GM23338 (cell line): ENCODE measurements around the gene BCL2L2. TPM values are rescaled to one million over a fixed set of nuclear protein-coding genes. Genes with fewer than 3 reads are reported as not detected.
"Not testable (repeated sequence)": the region's sequence is repeated elsewhere in the genome, so short reads cannot be mapped to it uniquely, and the experiment has no call there.

Experiments
- ATAC-seq: fragments of 200-7000 bp; cut with Tn5 transposase; 3 replicates; pipeline ENCODE4 v1.9.1; 2020
- DNase-seq: peaks from one replicate; pipeline ENCODE4 v3.0.0-alpha.2; 2015; ENCODE audit warnings: low spot score
- H2AFZ ChIP-seq: fragments of 200-600 bp; sonication (generic); 2 replicates; pipeline ENCODE4 v1.8.0; 2016; ENCODE audit warnings: antibody characterized with exemption, mild to moderate bottlenecking, moderate library complexity
- H3F3A ChIP-seq: fragments of 200-600 bp; sonication (generic); replicated peaks from 2 replicates; pipeline ENCODE4 v1.8.0; 2017; ENCODE audit warnings: antibody characterized with exemption, mixed run types, low read depth
- H3K27ac ChIP-seq: fragments of 200-600 bp; sonication (generic); 2 replicates; pipeline ENCODE4 v1.6.1; 2016; ENCODE audit warnings: low read depth
- H3K27me3 ChIP-seq: fragments of 200-600 bp; sonication (generic); 2 replicates; pipeline ENCODE4 v1.8.0; 2016; ENCODE audit warnings: mild to moderate bottlenecking, mixed run types, moderate library complexity; ENCODE audit not compliant: insufficient read depth
- H3K36me3 ChIP-seq: fragments of 200-600 bp; sonication (generic); 2 replicates; pipeline ENCODE4 v1.8.0; 2016; ENCODE audit warnings: mild to moderate bottlenecking; ENCODE audit not compliant: insufficient read depth
- H3K4me1 ChIP-seq: fragments of 200-600 bp; sonication (generic); 2 replicates; pipeline ENCODE4 v1.8.0; 2016; ENCODE audit warnings: mild to moderate bottlenecking, moderate library complexity; ENCODE audit not compliant: insufficient read depth
- H3K4me2 ChIP-seq: fragments of 200-600 bp; sonication (generic); 2 replicates; pipeline ENCODE4 v1.7.1; 2017; ENCODE audit warnings: mixed run types
- H3K4me3 ChIP-seq: fragments of 200-600 bp; sonication (generic); 2 replicates; pipeline ENCODE4 v1.6.1; 2016; ENCODE audit warnings: mixed run types
- H3K79me2 ChIP-seq: fragments of 200-600 bp; sonication (generic); replicated peaks from 2 replicates; pipeline ENCODE4 v1.8.0; 2017; ENCODE audit warnings: mild to moderate bottlenecking; ENCODE audit not compliant: insufficient read depth
- H3K9me2 ChIP-seq: fragments of 200-600 bp; sonication (generic); 2 replicates; pipeline ENCODE4 v1.8.0; 2017; ENCODE audit not compliant: insufficient read depth
- H4K20me1 ChIP-seq: fragments of 200-600 bp; sonication (generic); replicated peaks from 2 replicates; pipeline ENCODE4 v1.8.0; 2017; ENCODE audit warnings: mild to moderate bottlenecking; ENCODE audit not compliant: insufficient read depth
- H3K27ac Mint-ChIP-seq: 2 replicates; pipeline ENCODE4 v1.8.0; 2020; ENCODE audit warnings: inconsistent platforms, mild to moderate bottlenecking, moderate library complexity, mixed read lengths
- H3K27me3 Mint-ChIP-seq: 3 replicates; pipeline ENCODE4 v1.8.0; 2022; ENCODE audit warnings: low read depth, mild to moderate bottlenecking, moderate library complexity, mixed read lengths, inconsistent platforms; ENCODE audit not compliant: insufficient read depth, poor library complexity
- H3K36me3 Mint-ChIP-seq: 3 replicates; pipeline ENCODE4 v1.8.0; 2021; ENCODE audit warnings: low read depth, mild to moderate bottlenecking, inconsistent platforms, moderate library complexity, mixed read lengths
- H3K4me1 Mint-ChIP-seq: 3 replicates; pipeline ENCODE4 v1.8.0; 2020; ENCODE audit warnings: mild to moderate bottlenecking, inconsistent platforms, mixed read lengths
- H3K4me3 Mint-ChIP-seq: 3 replicates; pipeline ENCODE4 v1.8.0; 2021; ENCODE audit warnings: moderate library complexity, mild to moderate bottlenecking, inconsistent platforms, mixed read lengths
- H3K9me3 Mint-ChIP-seq: 3 replicates; pipeline ENCODE4 v1.8.0; 2020; ENCODE audit warnings: moderate library complexity, mild to moderate bottlenecking, inconsistent platforms, mixed read lengths
- CREB1 ChIP-seq: fragments of 250-450 bp; sonication (Bioruptor Pico); IDR thresholded peaks from 2 replicates; pipeline ENCODE4 v1.5.0; 2020; ENCODE audit warnings: low read depth, mild to moderate bottlenecking, moderate library complexity
- CTCF ChIP-seq, 2 experiments: fragments of 200-600 bp in 1 of 2; sonication (generic) in 1 of 2; conservative IDR thresholded peaks; 2 replicates each; pipeline versions ENCODE4 v1.5.1 to v1.6.1; 2016 to 2017; ENCODE audit warnings: antibody characterized with exemption in 2 of 2, low read depth in 2 of 2, mild to moderate bottlenecking in 2 of 2, moderate library complexity in 1 of 2
- ETS1 ChIP-seq: IDR thresholded peaks from 2 replicates; pipeline ENCODE4 v1.6.1; 2016; ENCODE audit warnings: antibody characterized with exemption
- EZH2phosphoT487 ChIP-seq: fragments of 200-600 bp; sonication (generic); IDR thresholded peaks from one replicate; pipeline ENCODE4 v1.8.1; 2018; ENCODE audit warnings: antibody characterized with exemption; ENCODE audit not compliant: unreplicated experiment
- NANOG ChIP-seq: IDR thresholded peaks from 2 replicates; pipeline ENCODE4 v1.6.1; 2016; ENCODE audit warnings: antibody characterized with exemption, borderline replicate concordance
- POLR2AphosphoS5 ChIP-seq: IDR thresholded peaks from 2 replicates; pipeline ENCODE4 v1.6.1; 2016; ENCODE audit warnings: antibody characterized with exemption, low read depth
- STAT1 ChIP-seq: IDR thresholded peaks from one replicate; pipeline ENCODE4 v1.6.1; 2016; ENCODE audit warnings: antibody characterized with exemption; ENCODE audit not compliant: unreplicated experiment
- ZNF462 ChIP-seq: fragments of 250-450 bp; sonication (Bioruptor Pico); IDR thresholded peaks from 2 replicates; pipeline ENCODE4 v1.5.0; 2020; ENCODE audit warnings: mild to moderate bottlenecking, moderate library complexity
- polyA plus RNA-seq: library from polyadenylated mRNA; unstranded; fragments of >200 nt; fragmentation: Nextera tagmentation; extraction: Ambion mirVana; gene quantifications from 2 replicates; pipeline ENCODE4 v1.2.1, GENCODE V29; 2016
- total RNA-seq: library from RNA; depleted of rRNA; stranded (reverse); fragments of >200 nt; shearing (Covaris generic); gene quantifications from 2 replicates; pipeline ENCODE4 v1.2.3, GENCODE V29; 2014

Gene BCL2L2
- total and polyA plus RNA-seq, 2 experiments from 2014 or later: 3.5 to 12.3 TPM

GRCh38 chr14:23259426-23259825, 47.2 kb upstream of the BCL2L2 start:
- peaks cover 3% of the 10 kb centered on the region; the same call in 1 of the 3 replicates for H3K36me3 Mint-ChIP-seq
- H3K4me1 Mint-ChIP-seq: peaks cover 5% of the 10 kb centered on the region
- ATAC-seq: no peak
- TF ChIP-seq EZH2phosphoT487 (no peak), ZNF462 (CRISPR knock-in tag) (no peak), NANOG (no peak), POLR2AphosphoS5 (no peak), CTCF (conservative IDR thresholded peaks at IDR 0.05; ENCODE audit: low read depth in 2 of 2) (no peak), ETS1 (no peak), STAT1 (no peak), CREB1 (CRISPR knock-in tag) (no peak)
- Histone ChIP-seq H4K20me1 (no peaks in the 10 kb centered on the region), H3K79me2 (no peaks in the 10 kb centered on the region), H3K9me2 (no peaks in the 10 kb centered on the region), H3K27ac (no peak overlapping the region), H3K36me3 (no peaks in the 10 kb centered on the region), H3K4me1 (peaks cover 9% of the 10 kb centered on the region; the same call in 1 of the 2 replicates), H3F3A (no peaks in the 10 kb centered on the region), H3K27me3 (no peaks in the 10 kb centered on the region), H3K4me2 (no peak overlapping the region), H3K4me3 (no peak overlapping the region), H2AFZ (no peak overlapping the region)
- no peaks in the 10 kb centered on the region for H3K27me3 Mint-ChIP-seq
- H3K4me3 Mint-ChIP-seq: no peak overlapping the region
- H3K27ac Mint-ChIP-seq: no peak overlapping the region
- DNase-seq: no peak
- H3K9me3 Mint-ChIP-seq: peaks cover 7% of the 10 kb centered on the region; the same call in 1 of the 3 replicates

GRCh38 chr14:23260849-23261248, 45.8 kb upstream of the BCL2L2 start:
- not testable (repeated sequence) for DNase-seq, H3K27me3 ChIP-seq, H3K9me3 Mint-ChIP-seq, H3K4me1 Mint-ChIP-seq, H3K79me2 ChIP-seq, H3K4me1 ChIP-seq, ATAC-seq, H3K4me2 ChIP-seq, H3K27ac ChIP-seq, H3F3A ChIP-seq, H3K9me2 ChIP-seq, H3K36me3 ChIP-seq, H3K27me3 Mint-ChIP-seq, H3K4me3 Mint-ChIP-seq, H3K36me3 Mint-ChIP-seq, H4K20me1 ChIP-seq, H3K4me3 ChIP-seq, H3K27ac Mint-ChIP-seq
- H2AFZ ChIP-seq: peak overlapping the region; percentile 67; the same call in 1 of the 2 replicates
